Dendritic cell treated with granulocyte-macrophage colony-stimulating factor and Interleukin-4, amounts not matched to agents 40 ng/mL and 50 ng/mL, for 4 days (primary cell): ENCODE measurements around the gene IFNL4.
"Not testable (repeated sequence)": the region's sequence is repeated elsewhere in the genome, so short reads cannot be mapped to it uniquely, and the experiment has no call there.

Experiments used
- H3K27ac Mint-ChIP-seq: one replicate; pipeline ENCODE4 v1.8.0; 2022; ENCODE audit warnings: mild to moderate bottlenecking, mixed read lengths
- H3K27me3 Mint-ChIP-seq: one replicate; pipeline ENCODE4 v1.8.0; 2022; ENCODE audit warnings: mild to moderate bottlenecking, mixed read lengths
- H3K36me3 Mint-ChIP-seq: one replicate; pipeline ENCODE4 v1.8.0; 2022; ENCODE audit warnings: low read depth, mixed read lengths
- H3K4me1 Mint-ChIP-seq: one replicate; pipeline ENCODE4 v1.8.0; 2022; ENCODE audit warnings: low read depth, mixed read lengths
- H3K4me3 Mint-ChIP-seq: one replicate; pipeline ENCODE4 v1.8.0; 2022; ENCODE audit warnings: mild to moderate bottlenecking, moderate library complexity, mixed read lengths
- H3K9me3 Mint-ChIP-seq: one replicate; pipeline ENCODE4 v1.8.0; 2022; ENCODE audit warnings: mixed read lengths
- intact Hi-C: fragments of 100-400 bp; cut with micrococcal nuclease; formaldehyde crosslinking; loops from one replicate; pipeline ENCODE4 v1.15.0; 2022

IFNL4 gene

DNA sequence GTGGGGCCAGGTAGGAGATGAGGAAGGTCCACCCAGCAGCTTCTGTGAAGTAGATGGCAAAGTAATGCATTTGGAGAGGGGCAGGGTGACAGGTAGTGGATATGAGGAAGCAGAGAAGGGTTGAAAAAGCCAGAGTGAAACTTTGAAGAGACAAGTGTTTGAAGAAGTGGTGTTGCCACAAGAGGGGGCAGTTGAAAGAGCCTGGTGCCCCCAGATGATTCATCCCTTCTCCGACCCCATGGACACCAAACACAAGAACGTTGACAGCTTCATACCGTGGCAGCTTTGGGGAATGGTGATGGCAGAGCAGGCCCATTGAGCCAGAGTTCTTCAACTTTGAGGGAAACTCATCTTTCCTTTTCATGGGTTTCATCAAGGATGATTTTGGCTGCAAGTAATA, 23.7 kb downstream of the IFNL4 start:
- H3K36me3 Mint-ChIP-seq: no peaks in the 10 kb centered on the region
- no peaks in the 10 kb centered on the region for H3K9me3 Mint-ChIP-seq
- no peak overlapping the region for H3K27ac Mint-ChIP-seq
- peaks cover 18% of the 10 kb centered on the region for H3K4me1 Mint-ChIP-seq
- H3K27me3 Mint-ChIP-seq: peaks cover 7% of the 10 kb centered on the region
- no peak overlapping the region for H3K4me3 Mint-ChIP-seq
- intact Hi-C loops: no loop called here

DNA sequence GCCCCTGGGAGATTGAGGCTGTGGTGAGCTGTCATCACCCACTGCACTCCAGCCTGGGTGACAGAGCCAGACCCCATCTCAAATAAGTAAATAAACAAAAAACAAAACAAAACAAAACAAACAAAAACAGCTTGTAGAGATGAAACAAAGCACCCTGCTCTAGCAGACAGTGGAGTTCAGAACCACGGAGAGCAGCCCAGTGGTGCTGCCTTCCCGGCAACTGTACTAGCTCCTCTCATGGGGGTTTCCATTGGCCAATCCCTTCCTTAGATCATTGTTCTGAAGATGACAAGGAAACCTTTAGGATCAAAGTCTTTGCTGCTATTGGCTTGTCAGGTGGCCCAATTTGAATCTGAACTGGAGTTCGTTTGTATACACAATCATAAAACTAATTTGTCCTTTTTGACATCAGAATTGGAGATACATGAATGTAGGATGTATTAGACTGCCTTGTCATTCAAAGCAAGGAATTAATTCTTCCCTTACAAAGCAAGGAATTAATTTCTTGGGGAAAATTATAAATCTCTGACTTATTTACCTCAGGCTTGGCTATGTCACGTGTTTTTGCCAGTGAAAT, 24.9 kb downstream of the IFNL4 start:
- no peak overlapping the region for H3K27ac Mint-ChIP-seq
- no peaks in the 10 kb centered on the region for H3K9me3 Mint-ChIP-seq
- H3K36me3 Mint-ChIP-seq: no peaks in the 10 kb centered on the region
- H3K4me3 Mint-ChIP-seq: no peak overlapping the region
- H3K27me3 Mint-ChIP-seq: peaks cover 11% of the 10 kb centered on the region
- intact Hi-C loops: no loop called here
- peaks cover 18% of the 10 kb centered on the region for H3K4me1 Mint-ChIP-seq

DNA sequence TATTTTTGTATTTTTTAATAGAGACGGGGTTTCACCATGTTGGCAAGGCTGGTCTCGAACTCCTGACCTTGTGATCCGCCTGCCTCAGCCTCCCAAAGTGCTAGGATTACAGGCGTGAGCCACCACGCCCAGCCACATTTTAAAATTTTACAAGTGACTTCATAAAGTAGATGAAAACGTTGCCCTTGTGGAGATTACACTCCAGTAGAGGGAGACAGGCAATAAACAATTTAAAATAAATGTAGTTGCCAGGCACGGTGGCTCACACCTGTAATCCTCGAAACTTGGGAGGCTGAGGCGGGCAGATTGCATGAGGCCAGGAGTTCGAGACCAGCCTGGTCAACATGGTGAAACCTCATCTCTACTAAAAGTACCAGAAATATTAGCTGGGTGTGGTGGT, 29.5 kb downstream of the IFNL4 start:
- H3K27me3 Mint-ChIP-seq: peaks cover 13% of the 10 kb centered on the region
- H3K9me3 Mint-ChIP-seq, intact Hi-C loops, H3K4me3 Mint-ChIP-seq, H3K27ac Mint-ChIP-seq, H3K36me3 Mint-ChIP-seq: not testable (repeated sequence)
- H3K4me1 Mint-ChIP-seq: peaks cover 11% of the 10 kb centered on the region

DNA sequence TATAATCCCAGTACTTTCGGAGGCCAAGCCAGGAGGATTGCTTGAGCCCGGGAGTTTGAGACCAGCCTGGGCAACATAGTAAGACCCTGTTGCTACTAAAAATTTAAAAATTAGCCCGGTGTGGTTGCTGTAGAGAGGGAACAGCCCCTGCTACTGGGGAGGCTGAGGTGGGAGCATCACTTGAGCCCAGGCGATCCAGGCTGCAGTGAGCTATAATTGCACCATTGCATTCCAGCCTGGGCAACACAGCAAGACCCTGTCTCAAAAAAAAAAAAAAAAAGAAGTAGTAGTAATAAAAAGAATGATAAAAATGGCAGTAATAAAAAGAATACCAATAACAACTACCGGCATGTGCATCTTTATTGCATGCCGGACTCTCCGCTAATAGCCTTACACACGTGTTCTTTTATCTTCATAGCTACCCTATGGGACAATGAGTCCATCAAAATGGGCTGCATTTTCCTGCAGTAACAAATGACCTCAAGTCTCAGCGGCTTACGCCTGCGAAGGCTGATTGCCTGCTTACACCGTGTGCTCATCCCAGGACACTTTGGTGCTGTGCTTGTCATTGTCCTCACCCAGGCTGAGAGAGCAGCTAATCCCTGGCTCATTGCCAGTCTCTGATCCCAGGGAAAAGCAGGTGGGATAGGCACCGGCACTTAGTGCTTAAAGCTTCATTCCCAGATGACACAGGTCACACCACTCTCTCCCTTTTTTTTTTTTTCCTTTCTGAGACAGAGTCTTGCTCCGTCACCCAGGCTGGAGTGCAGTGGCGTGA, 30.2 kb downstream of the IFNL4 start:
- H3K27ac Mint-ChIP-seq: peak overlapping the region; percentile 64
- H3K4me1 Mint-ChIP-seq: peaks cover 11% of the 10 kb centered on the region
- H3K27me3 Mint-ChIP-seq: peaks cover 14% of the 10 kb centered on the region
- intact Hi-C loops: no loop called here
- H3K36me3 Mint-ChIP-seq: no peaks in the 10 kb centered on the region
- H3K9me3 Mint-ChIP-seq: no peaks in the 10 kb centered on the region
- H3K4me3 Mint-ChIP-seq: no peak overlapping the region

DNA sequence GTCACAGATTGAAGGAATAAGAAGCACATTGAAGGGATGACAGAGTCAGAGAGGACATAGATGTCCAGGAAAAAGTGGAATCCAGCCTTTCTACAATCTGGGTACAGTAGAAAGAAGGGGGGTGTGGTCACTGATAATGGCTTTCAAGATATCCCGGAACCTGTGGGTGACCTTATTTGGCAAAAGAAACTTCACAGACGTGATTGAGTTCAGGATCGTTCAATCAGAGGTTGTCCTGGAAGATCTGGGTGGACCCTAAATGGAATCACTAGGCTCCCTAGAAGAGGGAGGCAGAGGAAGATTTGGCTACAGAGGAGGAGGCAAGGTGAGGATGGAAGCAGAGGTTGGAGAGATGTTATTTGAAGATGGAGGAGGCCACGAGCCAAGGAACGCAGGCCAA, 31.6 kb downstream of the IFNL4 start:
- Mint-ChIP-seq H3K9me3 (no peaks in the 10 kb centered on the region), H3K4me1 (peaks cover 11% of the 10 kb centered on the region), H3K27ac (no peak overlapping the region), H3K36me3 (no peaks in the 10 kb centered on the region), H3K4me3 (no peak overlapping the region), H3K27me3 (peaks cover 14% of the 10 kb centered on the region)
- intact Hi-C loops: no loop called here

DNA sequence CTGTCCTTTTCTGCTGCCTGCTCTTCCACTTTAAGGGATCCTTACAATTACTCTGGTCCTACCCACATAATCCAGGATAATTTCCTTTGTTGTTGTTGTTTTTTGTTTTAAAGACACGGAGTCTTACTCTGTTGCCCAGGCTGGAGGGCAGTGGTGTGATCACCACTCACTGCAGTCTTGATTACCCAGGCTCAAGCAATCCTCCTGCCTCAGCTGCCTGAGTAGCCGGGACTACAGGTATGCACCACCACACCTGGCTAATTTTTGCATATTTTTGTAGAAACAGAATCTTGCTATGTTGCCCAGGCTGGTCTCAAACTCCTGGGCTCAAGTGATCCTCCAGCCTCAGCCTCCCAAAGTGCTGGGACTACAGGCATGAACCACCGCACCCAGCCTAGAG, 33.3 kb downstream of the IFNL4 start:
- H3K9me3 Mint-ChIP-seq, intact Hi-C loops, H3K27ac Mint-ChIP-seq, H3K36me3 Mint-ChIP-seq, H3K4me1 Mint-ChIP-seq, H3K4me3 Mint-ChIP-seq: not testable (repeated sequence)
- peaks cover 14% of the 10 kb centered on the region for H3K27me3 Mint-ChIP-seq

DNA sequence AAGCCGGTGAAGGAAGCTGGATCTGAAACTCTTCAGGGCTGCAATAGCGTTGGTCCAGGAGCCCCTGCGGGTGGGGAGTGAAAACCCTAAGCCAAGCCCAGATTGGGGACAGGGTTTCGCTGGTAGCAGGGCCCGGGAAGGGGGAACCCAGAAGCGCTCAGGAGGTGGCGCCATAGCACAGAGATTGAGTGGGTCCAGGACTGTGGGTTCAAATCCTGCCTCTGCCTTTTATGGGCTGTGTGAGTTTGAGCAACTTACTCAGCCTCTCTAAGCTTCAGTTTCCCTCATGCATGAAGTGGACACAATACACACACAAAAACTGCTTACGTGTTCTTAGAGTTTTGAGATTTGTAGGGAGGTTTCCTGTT, 36.3 kb downstream of the IFNL4 start:
- H3K4me3 Mint-ChIP-seq: no peak overlapping the region
- H3K9me3 Mint-ChIP-seq: no peaks in the 10 kb centered on the region
- H3K4me1 Mint-ChIP-seq: no peaks in the 10 kb centered on the region
- peaks cover 9% of the 10 kb centered on the region for H3K27me3 Mint-ChIP-seq
- intact Hi-C loops: loop anchor here (1.0 kb wide), 1 partner anchor 116 kb away; no protein-coding TSS in a partner anchor
- H3K36me3 Mint-ChIP-seq: no peaks in the 10 kb centered on the region
- H3K27ac Mint-ChIP-seq: no peak overlapping the region

DNA sequence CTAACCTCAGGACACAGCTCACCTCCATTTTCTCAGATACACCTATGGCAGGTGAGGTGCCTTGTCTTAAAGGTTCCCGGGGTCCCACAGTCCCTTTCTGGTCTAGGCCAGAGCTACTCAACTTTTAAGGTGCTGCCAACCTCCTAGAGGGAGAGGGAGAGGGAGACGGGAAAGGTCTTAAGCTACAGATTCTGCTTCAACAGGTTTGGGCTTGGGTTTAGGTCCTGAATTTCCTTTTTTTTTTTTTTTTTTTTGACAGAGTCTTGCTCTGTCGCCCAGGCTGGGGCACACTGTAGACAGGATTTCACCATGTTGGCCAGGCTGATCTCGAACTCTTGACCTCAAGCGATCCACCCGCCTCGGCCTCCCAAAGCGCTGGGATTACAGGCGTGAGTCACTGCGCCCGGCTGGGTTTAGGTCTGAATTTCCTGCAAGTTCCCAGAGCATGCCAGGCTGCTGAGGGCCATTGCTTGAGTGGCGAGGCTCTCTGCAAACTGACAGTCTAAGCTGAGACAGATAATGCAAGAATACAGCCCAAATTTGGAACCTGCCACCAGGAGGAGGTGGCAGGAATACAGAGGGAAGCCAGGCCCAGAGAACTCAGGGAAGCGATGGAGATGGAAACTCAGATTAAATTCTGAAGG, 36.8 kb downstream of the IFNL4 start:
- no peaks in the 10 kb centered on the region for H3K4me1 Mint-ChIP-seq
- no peak overlapping the region for H3K27ac Mint-ChIP-seq
- intact Hi-C loops: loop anchor here (1.0 kb wide), 1 partner anchor 116 kb away; no protein-coding TSS in a partner anchor
- H3K4me3 Mint-ChIP-seq: no peak overlapping the region
- H3K27me3 Mint-ChIP-seq: peaks cover 7% of the 10 kb centered on the region
- no peaks in the 10 kb centered on the region for H3K9me3 Mint-ChIP-seq
- H3K36me3 Mint-ChIP-seq: no peaks in the 10 kb centered on the region

DNA sequence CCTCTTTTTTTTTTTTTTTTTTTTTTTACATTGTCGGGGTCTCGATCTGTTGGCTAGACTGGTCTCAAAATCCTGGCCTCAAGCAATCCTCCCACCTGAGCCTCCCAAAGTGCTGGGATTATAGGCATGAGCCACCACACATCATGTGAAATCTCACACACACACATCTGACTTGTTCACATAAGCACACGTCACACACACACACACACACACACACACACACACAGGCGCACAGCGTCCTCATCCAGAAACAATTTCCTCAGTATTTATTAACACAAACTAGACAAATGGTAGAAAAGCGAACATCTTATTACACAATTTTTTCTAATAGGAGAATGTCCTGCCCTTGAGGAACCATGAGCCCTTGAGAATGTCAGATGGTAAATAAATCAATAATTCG, 39.5 kb downstream of the IFNL4 start:
- intact Hi-C loops: no loop called here
- Mint-ChIP-seq H3K27me3 (peaks cover 22% of the 10 kb centered on the region), H3K9me3 (no peaks in the 10 kb centered on the region), H3K4me1 (no peaks in the 10 kb centered on the region), H3K36me3 (no peaks in the 10 kb centered on the region), H3K4me3 (no peak overlapping the region), H3K27ac (no peak overlapping the region)

DNA sequence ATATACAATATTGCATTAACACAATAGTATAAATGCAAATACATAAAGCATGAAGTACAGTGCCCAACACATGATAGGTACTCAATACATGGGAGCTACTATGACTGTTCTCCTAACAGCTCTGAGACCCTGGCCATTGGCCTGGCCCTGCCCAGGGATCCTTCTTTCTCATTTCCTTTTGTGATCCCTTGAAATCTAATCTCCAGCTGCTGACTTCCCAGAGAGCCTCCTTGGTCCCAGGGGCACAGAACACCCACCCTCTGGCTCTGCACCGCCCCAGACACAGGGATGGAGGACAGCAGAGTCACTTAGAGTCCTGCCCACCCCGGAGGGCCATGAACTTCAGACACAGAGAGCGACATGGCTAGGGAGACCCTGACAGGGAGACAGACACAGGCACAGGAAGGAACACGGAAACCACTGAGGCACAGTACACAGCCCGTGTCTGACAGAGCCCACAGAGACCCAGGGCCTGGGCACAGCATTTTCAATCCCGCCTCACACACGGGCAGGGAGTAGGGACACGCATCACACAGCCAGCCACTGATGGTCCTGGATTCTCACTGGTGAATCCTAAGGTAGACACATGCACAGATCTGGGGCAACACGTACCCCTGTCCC, 40.4 kb downstream of the IFNL4 start:
- Mint-ChIP-seq H3K27ac (no peak overlapping the region), H3K27me3 (peaks cover 30% of the 10 kb centered on the region)
- intact Hi-C loops: no loop called here

DNA sequence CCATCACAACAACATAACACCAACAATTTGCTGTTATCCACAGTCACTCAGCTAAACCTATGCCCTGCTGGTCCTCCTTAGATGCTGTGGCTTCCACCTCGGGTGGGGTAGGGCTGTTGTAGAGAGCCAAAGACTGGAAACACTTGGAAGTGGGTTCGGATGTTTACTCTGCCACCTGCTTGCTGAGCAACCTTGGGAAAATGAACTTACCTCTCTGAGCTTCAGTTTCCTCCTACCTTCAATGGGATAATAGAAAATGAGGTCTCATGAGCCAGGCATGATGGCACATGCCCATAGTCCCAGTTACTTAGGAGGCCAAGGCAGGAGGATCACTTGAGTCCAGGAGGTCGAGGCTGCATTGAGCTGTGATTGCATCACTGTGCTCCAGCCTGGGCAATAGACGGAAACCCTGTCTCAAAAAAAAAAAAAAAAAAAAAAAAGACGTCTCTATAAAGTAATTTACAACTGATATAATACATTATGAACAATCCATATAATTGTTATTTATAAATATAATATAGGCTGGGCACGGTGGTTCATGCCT, 41.3 kb downstream of the IFNL4 start:
- Mint-ChIP-seq H3K4me1 (no peaks in the 10 kb centered on the region), H3K4me3 (no peak overlapping the region), H3K36me3 (no peaks in the 10 kb centered on the region), H3K27me3 (peaks cover 39% of the 10 kb centered on the region), H3K9me3 (no peaks in the 10 kb centered on the region), H3K27ac (no peak overlapping the region)
- intact Hi-C loops: no loop called here

More for the DNA sequence above, 40.4 kb downstream of the IFNL4 start:
- H3K4me1 Mint-ChIP-seq: no peaks in the 10 kb centered on the region
- H3K36me3 Mint-ChIP-seq: no peaks in the 10 kb centered on the region
- no peaks in the 10 kb centered on the region for H3K9me3 Mint-ChIP-seq
- H3K4me3 Mint-ChIP-seq: no peak overlapping the region

DNA sequence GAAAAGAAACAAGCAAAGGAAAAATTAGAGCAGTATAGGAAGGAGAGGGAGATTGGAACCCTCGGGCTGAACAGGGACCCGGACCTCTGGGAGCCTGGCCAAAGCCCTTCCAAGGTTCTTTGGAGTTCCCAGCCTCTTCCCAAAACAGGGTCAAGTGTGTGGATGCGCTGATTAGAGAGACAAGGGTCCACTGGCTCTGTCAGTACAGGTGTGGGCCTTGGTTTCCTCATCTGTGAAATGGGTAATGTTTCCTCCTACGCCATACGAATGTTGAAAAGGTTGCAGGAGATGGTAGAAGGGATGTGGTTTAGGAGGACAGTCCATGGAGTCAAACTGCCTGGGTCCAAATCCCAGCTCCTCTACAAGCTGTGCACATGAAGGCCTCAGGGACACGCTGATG, 42.5 kb downstream of the IFNL4 start:
- H3K4me3 Mint-ChIP-seq: no peak overlapping the region
- no peaks in the 10 kb centered on the region for H3K9me3 Mint-ChIP-seq
- H3K27me3 Mint-ChIP-seq: peaks cover 50% of the 10 kb centered on the region
- no peaks in the 10 kb centered on the region for H3K36me3 Mint-ChIP-seq
- intact Hi-C loops: no loop called here
- no peaks in the 10 kb centered on the region for H3K4me1 Mint-ChIP-seq
- no peak overlapping the region for H3K27ac Mint-ChIP-seq

DNA sequence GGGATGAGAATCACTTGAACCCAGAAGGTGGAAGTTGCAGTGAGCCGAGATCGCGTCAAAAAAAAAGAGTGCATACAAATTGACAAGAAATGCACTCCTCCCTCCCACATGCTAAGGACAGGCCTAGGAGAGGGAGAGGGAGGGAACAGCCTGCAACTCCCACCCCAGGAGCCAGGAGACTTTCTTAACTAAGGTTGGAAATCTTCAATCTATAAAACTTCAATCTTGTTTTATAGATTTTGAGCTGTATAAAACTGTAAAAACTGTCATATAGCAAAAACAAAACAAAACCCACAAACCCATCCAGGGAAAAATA, 43.2 kb downstream of the IFNL4 start:
- Mint-ChIP-seq H3K27ac (no peak overlapping the region), H3K4me3 (no peak overlapping the region), H3K36me3 (no peaks in the 10 kb centered on the region), H3K9me3 (no peaks in the 10 kb centered on the region), H3K4me1 (no peaks in the 10 kb centered on the region), H3K27me3 (peaks cover 53% of the 10 kb centered on the region)
- intact Hi-C loops: no loop called here
